RWPE1 (cell line): ENCODE measurements around the gene RPL10.
A peak's percentile ranks its signal among the peaks of the same experiment; 100 is the strongest.

Source experiments
- CTCF ChIA-PET: fragments of 350-600 bp; sonication (Branson Sonifier 250); formaldehyde crosslinking; extraction: SDS; loops from one replicate; lab custom pipeline; 2021; lab: Yijun Ruan, JAX
- POLR2A ChIA-PET: fragments of 400-600 bp; formaldehyde crosslinking; extraction: SDS; loops from one replicate; lab custom pipeline; 2020; ENCODE audit warnings: antibody characterized with exemption; ENCODE audit not compliant: low non-redundant PET; lab: Yijun Ruan, JAX
- DNase-seq: peaks from one replicate; pipeline ENCODE4 v3.0.0; 2012; ENCODE audit warnings: low spot score
- H3K27ac ChIP-seq: fragments of 450-650 bp; 2 replicates; pipeline ENCODE4 v1.5.1; 2017
- TF ChIP-seq, protein P1 (sequence below): fragments of 450-650 bp; conservative IDR thresholded peaks from 2 replicates; pipeline ENCODE4 v1.5.1; 2017; ENCODE audit warnings: low read depth, mild to moderate bottlenecking

RPL10 gene

DNA sequence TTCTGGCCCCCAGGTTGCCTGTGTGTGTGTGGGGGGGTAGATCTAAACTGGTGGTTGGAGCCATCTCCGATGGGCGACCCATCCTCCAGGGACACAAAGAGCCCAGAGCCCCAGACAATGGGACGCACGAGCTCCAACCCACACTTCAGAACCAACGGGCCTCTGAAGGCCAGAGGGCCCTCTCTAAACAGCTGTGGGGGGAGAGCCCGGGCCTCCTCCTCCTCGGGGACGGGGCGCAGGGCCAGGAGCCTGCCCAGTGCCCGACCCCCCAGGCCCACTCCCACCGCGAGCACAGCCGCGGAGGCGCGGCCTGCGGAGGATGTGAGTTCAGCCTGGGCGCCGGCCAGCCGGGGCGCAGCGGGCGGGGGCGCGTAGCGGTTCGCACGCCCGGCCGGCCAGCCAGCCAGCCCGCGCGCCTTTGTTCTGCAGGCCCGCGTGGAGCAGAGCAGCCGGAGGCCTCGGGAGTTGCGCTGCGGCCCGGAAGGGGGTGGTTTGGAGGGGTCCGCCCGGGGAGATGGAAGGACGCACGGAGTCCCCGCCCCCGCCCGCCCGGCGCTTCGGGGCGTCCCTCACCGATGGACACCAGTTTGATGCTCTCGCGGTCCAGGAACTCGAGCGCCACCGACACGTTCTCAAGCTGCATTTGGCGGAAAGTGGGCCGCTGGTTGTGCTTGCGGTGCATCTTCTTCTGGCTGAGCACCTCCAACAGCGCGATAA, 27.7 kb upstream of the RPL10 start:
- DNase-seq = no peak
- CTCF ChIA-PET = no interaction called here
- H3K27ac ChIP-seq = peak overlapping the region; percentile 97
- TF ChIP-seq, protein P1, sequence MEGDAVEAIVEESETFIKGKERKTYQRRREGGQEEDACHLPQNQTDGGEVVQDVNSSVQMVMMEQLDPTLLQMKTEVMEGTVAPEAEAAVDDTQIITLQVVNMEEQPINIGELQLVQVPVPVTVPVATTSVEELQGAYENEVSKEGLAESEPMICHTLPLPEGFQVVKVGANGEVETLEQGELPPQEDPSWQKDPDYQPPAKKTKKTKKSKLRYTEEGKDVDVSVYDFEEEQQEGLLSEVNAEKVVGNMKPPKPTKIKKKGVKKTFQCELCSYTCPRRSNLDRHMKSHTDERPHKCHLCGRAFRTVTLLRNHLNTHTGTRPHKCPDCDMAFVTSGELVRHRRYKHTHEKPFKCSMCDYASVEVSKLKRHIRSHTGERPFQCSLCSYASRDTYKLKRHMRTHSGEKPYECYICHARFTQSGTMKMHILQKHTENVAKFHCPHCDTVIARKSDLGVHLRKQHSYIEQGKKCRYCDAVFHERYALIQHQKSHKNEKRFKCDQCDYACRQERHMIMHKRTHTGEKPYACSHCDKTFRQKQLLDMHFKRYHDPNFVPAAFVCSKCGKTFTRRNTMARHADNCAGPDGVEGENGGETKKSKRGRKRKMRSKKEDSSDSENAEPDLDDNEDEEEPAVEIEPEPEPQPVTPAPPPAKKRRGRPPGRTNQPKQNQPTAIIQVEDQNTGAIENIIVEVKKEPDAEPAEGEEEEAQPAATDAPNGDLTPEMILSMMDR = no peak
- POLR2A ChIA-PET = interaction anchor here (0.5 kb wide), 1 partner anchor 33 kb away, joined by 7 read pairs; no protein-coding TSS in a partner anchor

DNA sequence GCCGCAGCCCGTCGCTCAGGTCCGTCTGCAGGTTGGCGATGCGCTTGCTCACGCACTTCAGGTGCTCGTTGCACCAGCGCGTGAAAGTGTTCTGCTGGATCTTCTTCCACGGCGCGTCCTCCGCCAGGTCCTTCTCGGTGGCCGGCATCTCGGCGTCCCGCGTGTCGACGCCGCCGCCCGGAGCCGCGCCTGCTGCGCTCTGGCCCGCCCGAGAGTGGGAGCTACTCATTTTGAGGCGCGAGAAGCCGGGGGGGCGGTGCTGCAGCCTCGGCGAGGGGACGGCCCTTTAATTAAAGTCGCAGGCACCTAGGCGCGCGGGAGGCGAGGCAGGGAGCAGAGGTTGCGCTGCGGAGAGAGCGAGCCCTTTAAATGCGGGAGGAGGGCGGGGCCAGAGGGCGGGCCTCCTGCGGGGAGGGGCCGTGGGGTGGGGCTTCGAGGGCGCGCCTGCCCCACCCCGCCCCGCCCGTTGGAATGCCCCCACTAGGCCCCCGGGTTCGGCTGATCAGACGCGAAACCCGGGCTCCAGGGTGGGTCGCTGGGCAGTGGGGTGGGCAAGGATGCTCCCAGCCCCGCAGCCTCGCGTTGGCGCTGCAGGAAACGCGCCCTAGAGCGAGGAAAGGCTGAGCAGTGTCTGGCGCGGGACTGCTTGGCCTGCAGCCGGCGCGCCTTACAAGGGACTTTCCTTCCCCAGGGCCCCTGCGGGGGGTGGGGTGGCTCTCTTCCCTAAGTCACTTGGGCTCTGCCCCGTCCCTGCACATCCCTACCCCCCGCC, 27.0 kb upstream of the RPL10 start:
- TF ChIP-seq, protein P1 = no peak
- ChIA-PET CTCF (no interaction called here), POLR2A (interaction anchor here (0.5 kb wide), 1 partner anchor 32 kb away, joined by 7 read pairs; no protein-coding TSS in a partner anchor)
- DNase-seq = peak; percentile 75
- peak overlapping the region; percentile 97 for H3K27ac ChIP-seq

DNA sequence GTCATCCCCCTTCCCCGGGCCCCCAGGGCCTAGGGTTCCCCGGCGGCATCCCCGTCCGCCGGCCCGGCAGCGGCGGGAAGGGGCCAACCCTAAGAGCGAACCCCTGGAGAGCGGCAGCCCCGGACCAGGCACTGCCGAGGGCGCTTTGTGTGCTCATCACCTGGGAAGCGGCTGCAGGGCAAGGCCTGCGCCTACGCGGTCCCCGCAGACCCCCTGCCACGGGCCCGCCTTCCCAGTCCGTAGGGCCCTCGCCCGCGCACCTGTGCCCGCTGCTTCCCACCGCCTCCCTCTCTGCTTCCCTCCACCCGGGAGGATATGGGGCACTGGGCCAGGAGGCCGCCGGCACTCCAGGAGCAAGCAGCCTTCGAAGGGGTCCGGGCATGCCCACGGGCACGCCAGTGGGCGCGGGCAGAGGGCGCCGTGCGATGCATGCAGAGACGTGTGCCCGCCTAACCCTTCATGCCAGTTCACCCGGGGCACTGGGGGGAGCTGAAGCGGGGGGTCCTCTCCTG, 26.3 kb upstream of the RPL10 start:
- H3K27ac ChIP-seq = peak overlapping the region; percentile 97
- DNase-seq = no peak
- CTCF ChIA-PET = no interaction called here
- TF ChIP-seq, protein P1 = no peak
- POLR2A ChIA-PET = no interaction called here

DNA sequence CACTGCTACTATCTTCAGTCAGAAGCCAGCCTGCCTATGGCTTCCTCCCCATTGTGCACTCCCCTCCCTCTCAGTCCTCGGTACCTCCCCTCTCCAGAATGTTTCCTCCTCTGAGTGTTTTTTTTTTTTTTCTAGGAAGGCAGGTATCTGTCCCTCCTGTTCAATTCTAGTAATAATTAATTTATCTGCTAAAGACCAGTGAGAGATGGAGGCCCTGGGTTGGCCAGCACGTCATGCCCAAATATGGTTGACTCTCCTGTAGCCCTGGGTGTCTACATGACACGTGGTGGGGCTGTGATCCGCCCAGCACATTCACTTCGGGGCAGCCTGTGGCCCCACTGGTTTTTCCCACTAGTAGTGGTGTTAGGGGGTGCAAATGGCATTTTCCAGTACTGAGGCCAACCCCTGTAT, 25.6 kb upstream of the RPL10 start:
- ChIA-PET POLR2A (no interaction called here), CTCF (interaction anchor here (0.6 to 2.1 kb wide), 5 partner anchors 10 to 169 kb away, joined by 3 to 13 read pairs (median 11); no protein-coding TSS in a partner anchor)
- DNase-seq = no peak
- peak overlapping the region; percentile 97 for H3K27ac ChIP-seq
- TF ChIP-seq, protein P1 = no peak

DNA sequence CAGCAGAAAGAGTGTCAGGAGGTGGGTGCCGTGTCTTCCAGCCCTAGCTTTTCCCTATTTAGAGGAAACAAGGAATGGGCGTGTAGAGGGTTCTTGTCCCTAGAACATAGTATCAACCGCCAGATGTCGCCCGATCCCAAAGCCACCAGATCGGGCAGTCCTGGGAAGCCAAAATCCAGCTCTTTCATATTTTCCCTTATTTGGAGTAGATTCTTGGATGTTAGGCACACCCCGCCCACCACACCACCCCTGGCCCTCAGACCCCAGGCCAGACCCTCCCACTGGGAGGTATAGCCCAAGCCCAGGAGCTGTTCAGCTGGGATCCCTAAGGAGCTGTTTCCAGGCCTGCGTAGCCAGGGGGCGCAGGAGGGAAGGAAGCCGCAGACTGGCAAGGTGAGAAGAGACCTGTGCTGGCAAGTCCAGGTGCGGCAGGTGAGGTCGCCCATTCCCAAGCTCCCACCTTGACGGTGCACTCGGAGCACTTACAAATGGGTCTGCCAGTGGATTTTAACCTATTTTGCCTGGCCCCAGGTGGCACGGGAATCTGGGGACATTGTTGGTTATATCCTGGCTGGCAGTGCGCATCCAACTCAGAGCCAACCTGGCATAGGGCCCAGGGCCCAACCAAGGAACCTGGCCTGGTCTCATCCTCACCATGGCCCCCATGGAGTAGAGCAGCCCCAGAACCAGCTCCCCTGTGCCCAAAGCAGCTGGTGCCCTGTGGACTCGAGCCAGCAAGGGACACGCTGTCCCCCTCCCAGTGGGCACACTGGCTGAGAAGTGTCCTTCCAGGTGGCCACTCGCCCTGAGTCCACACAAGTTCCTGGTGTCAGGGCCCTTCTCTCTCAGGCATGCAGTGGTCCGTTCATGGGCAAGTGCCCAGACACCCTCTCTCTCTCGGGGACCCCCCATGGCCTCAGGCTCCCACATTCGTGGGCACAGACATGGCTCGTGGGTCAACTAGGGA, 24.6 kb upstream of the RPL10 start:
- H3K27ac ChIP-seq = peak overlapping the region; percentile 97
- ChIA-PET CTCF (interaction anchor here (0.6 to 2.1 kb wide), 11 partner anchors 9 to 445 kb away, joined by 3 to 13 read pairs (median 4); no protein-coding TSS in a partner anchor), POLR2A (interaction anchor here (1.1 kb wide), 1 partner anchor 86 kb away, joined by 3 read pairs; no protein-coding TSS in a partner anchor)
- TF ChIP-seq, protein P1 = peak; percentile 81
- peak; percentile 52 for DNase-seq
